ENCODE data around the gene GRID1. TPM values are rescaled to one million over a fixed set of nuclear protein-coding genes. Genes with fewer than 3 reads are reported as not detected.

The GRID1 gene
- polyA plus RNA-seq, 1 of the 3 experiments (the other 2 are of a cell fraction): 0.13 TPM

DNA sequence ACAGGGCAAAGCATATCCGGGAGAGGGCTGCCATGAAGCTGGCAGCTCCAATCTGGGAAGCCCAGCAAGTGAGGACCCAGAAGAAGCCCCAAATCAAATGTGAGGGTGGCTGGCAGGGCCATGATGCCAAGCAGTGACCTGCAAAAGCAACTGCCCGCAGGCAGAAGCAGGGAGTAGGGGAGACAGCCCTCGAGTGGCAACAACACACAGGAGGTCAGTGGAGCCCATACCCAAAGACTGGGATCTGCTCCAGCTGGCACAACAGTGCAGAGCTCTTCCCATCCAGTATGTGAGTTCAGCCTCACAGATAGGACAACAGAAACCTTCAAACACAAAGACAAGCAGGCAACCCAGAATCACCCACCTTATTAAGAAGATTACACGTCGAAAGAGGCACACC lies 45.0 kb downstream of the GRID1 start:
- 12% methylated on average over 5 of the region's 5 CpGs for whole genome bisulfite sequencing (ENCODE audit: low lambda C conversion rate)

DNA sequence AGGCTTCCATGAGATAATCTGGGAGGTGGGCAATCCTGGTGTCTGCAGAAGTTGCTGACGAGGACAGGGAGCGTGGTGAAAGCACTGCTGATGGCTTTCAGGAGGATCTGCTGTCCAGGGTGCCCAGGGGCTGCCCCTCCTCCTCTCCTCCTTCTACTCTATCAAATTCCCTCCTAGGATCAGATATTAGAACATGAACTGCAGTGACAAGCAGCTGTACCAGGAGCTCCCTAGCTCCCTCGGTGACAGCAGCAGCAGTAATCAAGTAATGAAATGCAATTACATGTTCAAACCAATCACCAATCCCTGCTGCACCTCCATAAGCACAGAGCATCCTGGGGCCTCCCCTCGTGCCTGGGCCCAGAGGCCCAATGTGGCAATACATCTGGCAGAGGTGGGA lies 46.9 kb downstream of the GRID1 start:
- DNase-seq: peak; percentile 67
- 10% methylated on average over 3 of the region's 4 CpGs for WGBS (ENCODE audit: low lambda C conversion rate)

More for the DNA sequence above, 45.0 kb downstream of the GRID1 start:
- Histone ChIP-seq H3K9me2 (no peaks in the 10 kb centered on the region), H4K20me1 (ENCODE audit: insufficient read depth) (no peaks in the 10 kb centered on the region), H2AFZ (ENCODE audit: low read depth) (no peak overlapping the region), H3F3A (replicated peaks; ENCODE audit: insufficient read depth) (no peaks in the 10 kb centered on the region), H3K4me3 (ENCODE audit: low read depth in 2 of 2, low read length in 1 of 2) (no peak overlapping the region), H3K4me2 (no peak overlapping the region), H3K9me3 (no peaks in the 10 kb centered on the region), H3K9ac (no peak overlapping the region), H3K4me1 (ENCODE audit: control insufficient read depth in 1 of 2, insufficient read depth in 2 of 2, low read depth in 1 of 2, low read length in 1 of 2) (peaks cover 0 to 33% of the 10 kb centered on the region in 2 experiments; a peak in 2 of 4 replicates), H3K27me3 (ENCODE audit: insufficient read depth) (no peaks in the 10 kb centered on the region), H3K36me3 (replicated peaks in 1 of 2; ENCODE audit: control insufficient read depth in 1 of 2, insufficient read depth in 2 of 2, low read length in 1 of 2) (no peaks in the 10 kb centered on the region), H3K27ac (ENCODE audit: low read depth in 2 of 2, low read length in 1 of 2) (peak overlapping the region in 1 of 2 experiments; percentile 36; a peak in 1 of 4 replicates), H3K79me2 (ENCODE audit: insufficient read depth) (no peaks in the 10 kb centered on the region)
- ChIA-PET CTCF (interaction anchor here (0.8 to 1.9 kb wide), 2 partner anchors 9 to 24 kb away, joined by 3 to 4 read pairs; no protein-coding TSS in a partner anchor), POLR2A (no interaction called here)
- no peak for DNase-seq
- TF ChIP-seq JUND (IDR thresholded peaks at IDR 0.05) (no peak), RFX5 (IDR thresholded peaks at IDR 0.05; ENCODE audit: low read length) (no peak), FOXJ3 (CRISPR knock-in tag; IDR thresholded peaks at IDR 0.05) (no peak), GATA2 (CRISPR knock-in tag; IDR thresholded peaks at IDR 0.05) (no peak), EZH2phosphoT487 (IDR thresholded peaks at IDR 0.05; ENCODE audit: borderline replicate concordance, low read depth) (no peak), NRF1 (IDR thresholded peaks at IDR 0.05; ENCODE audit: low read depth, low read length) (no peak), ELF1 (IDR thresholded peaks at IDR 0.05) (no peak), CHD2 (IDR thresholded peaks at IDR 0.05; ENCODE audit: low read length, partially characterized antibody) (no peak), MXI1 (IDR thresholded peaks at IDR 0.05; ENCODE audit: low read depth, low read length) (no peak)
- TF ChIP-seq, protein P1, sequence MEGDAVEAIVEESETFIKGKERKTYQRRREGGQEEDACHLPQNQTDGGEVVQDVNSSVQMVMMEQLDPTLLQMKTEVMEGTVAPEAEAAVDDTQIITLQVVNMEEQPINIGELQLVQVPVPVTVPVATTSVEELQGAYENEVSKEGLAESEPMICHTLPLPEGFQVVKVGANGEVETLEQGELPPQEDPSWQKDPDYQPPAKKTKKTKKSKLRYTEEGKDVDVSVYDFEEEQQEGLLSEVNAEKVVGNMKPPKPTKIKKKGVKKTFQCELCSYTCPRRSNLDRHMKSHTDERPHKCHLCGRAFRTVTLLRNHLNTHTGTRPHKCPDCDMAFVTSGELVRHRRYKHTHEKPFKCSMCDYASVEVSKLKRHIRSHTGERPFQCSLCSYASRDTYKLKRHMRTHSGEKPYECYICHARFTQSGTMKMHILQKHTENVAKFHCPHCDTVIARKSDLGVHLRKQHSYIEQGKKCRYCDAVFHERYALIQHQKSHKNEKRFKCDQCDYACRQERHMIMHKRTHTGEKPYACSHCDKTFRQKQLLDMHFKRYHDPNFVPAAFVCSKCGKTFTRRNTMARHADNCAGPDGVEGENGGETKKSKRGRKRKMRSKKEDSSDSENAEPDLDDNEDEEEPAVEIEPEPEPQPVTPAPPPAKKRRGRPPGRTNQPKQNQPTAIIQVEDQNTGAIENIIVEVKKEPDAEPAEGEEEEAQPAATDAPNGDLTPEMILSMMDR (IDR thresholded peaks at IDR 0.05): no peak
- TF ChIP-seq, protein P2, sequence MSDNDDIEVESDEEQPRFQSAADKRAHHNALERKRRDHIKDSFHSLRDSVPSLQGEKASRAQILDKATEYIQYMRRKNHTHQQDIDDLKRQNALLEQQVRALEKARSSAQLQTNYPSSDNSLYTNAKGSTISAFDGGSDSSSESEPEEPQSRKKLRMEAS (IDR thresholded peaks at IDR 0.05; ENCODE audit: low read depth): no peak

More for the DNA sequence above, 46.9 kb downstream of the GRID1 start:
- Histone ChIP-seq H3K79me2 (ENCODE audit: insufficient read depth) (no peaks in the 10 kb centered on the region), H3K9me3 (no peaks in the 10 kb centered on the region), H3K4me2 (no peak overlapping the region), H2AFZ (ENCODE audit: low read depth) (no peak overlapping the region), H3K9me2 (no peaks in the 10 kb centered on the region), H3K36me3 (replicated peaks in 1 of 2; ENCODE audit: control insufficient read depth in 1 of 2, insufficient read depth in 2 of 2, low read length in 1 of 2) (no peaks in the 10 kb centered on the region), H3K4me3 (ENCODE audit: low read depth in 2 of 2, low read length in 1 of 2) (no peak overlapping the region), H3K27ac (ENCODE audit: low read depth in 2 of 2, low read length in 1 of 2) (peak overlapping the region in 1 of 2 experiments; percentile 48; a peak in 1 of 4 replicates), H3K27me3 (ENCODE audit: insufficient read depth) (no peaks in the 10 kb centered on the region), H3K9ac (no peak overlapping the region), H3K4me1 (ENCODE audit: control insufficient read depth in 1 of 2, insufficient read depth in 2 of 2, low read depth in 1 of 2, low read length in 1 of 2) (peaks cover 0 to 43% of the 10 kb centered on the region in 2 experiments; a peak in 2 of 4 replicates), H4K20me1 (ENCODE audit: insufficient read depth) (no peaks in the 10 kb centered on the region), H3F3A (replicated peaks; ENCODE audit: insufficient read depth) (no peaks in the 10 kb centered on the region)
- TF ChIP-seq, protein P2 (IDR thresholded peaks at IDR 0.05; ENCODE audit: low read depth): no peak
- peak; percentile 31 for TF ChIP-seq CHD2 (IDR thresholded peaks at IDR 0.05; ENCODE audit: low read length, partially characterized antibody)
- peak; percentile 62 for TF ChIP-seq GATA2 (CRISPR knock-in tag; IDR thresholded peaks at IDR 0.05)
- no peak for TF ChIP-seq FOXM1 (IDR thresholded peaks at IDR 0.05; ENCODE audit: low read depth)
- 0 out of 2 replicates have a peak, but pooled peaks have one; percentile 44 for TF ChIP-seq MXI1 (IDR thresholded peaks at IDR 0.05; ENCODE audit: low read depth, low read length)
- no peak for TF ChIP-seq NFIC (IDR thresholded peaks at IDR 0.05; ENCODE audit: borderline replicate concordance)
- peak; percentile 14; the same call in 1 of the 2 replicates for TF ChIP-seq RAD21 (IDR thresholded peaks at IDR 0.05; ENCODE audit: low read length)
- TF ChIP-seq RCOR1 (IDR thresholded peaks at IDR 0.05; ENCODE audit: low read length): peak; percentile 57
- ChIA-PET POLR2A (interaction anchor here (1.1 to 1.9 kb wide), 2 partner anchors 26 to 75 kb away, joined by 3 to 6 read pairs; no protein-coding TSS in a partner anchor), CTCF (interaction anchor here (1.2 to 1.9 kb wide), 2 partner anchors 19 to 29 kb away, joined by 3 to 10 read pairs; no protein-coding TSS in a partner anchor)
